Muscle layer of duodenum (tissue), 2 donors: ENCODE results near the gene GDF2.

ENCODE experiments used
- H3K27ac ChIP-seq: one replicate; pipeline ENCODE4 v1.7.0; 2013; ENCODE audit warnings: mild to moderate bottlenecking, low read length
- H3K27me3 ChIP-seq: one replicate; pipeline ENCODE4 v1.7.0; 2013; ENCODE audit warnings: low read depth, mild to moderate bottlenecking, control low read depth, low read length
- H3K36me3 ChIP-seq, 2 donors: one replicate each; pipeline ENCODE4 v1.7.0; 2013; ENCODE audit warnings: low read length in 2 of 2, control low read depth in 1 of 2, mild to moderate bottlenecking in 1 of 2; ENCODE audit not compliant: insufficient read depth in 2 of 2, control insufficient read depth in 1 of 2
- H3K4me1 ChIP-seq, 2 donors: one replicate each; pipeline ENCODE4 v1.7.0; 2013; ENCODE audit warnings: low read length in 2 of 2, mild to moderate bottlenecking in 2 of 2, control low read depth in 1 of 2, moderate library complexity in 1 of 2; ENCODE audit not compliant: insufficient read depth in 2 of 2, control insufficient read depth in 1 of 2
- H3K4me3 ChIP-seq, 2 donors: one replicate each; pipeline ENCODE4 v1.7.0; 2013; ENCODE audit warnings: low read length in 2 of 2, low read depth in 1 of 2, mild to moderate bottlenecking in 1 of 2
- H3K9me3 ChIP-seq, 2 donors: one replicate each; pipeline ENCODE4 v1.7.0; 2013; ENCODE audit warnings: low read length in 2 of 2, control low read depth in 1 of 2, mild to moderate bottlenecking in 1 of 2; ENCODE audit not compliant: control insufficient read depth in 1 of 2
- donor health status: healthy.

GDF2 gene

DNA sequence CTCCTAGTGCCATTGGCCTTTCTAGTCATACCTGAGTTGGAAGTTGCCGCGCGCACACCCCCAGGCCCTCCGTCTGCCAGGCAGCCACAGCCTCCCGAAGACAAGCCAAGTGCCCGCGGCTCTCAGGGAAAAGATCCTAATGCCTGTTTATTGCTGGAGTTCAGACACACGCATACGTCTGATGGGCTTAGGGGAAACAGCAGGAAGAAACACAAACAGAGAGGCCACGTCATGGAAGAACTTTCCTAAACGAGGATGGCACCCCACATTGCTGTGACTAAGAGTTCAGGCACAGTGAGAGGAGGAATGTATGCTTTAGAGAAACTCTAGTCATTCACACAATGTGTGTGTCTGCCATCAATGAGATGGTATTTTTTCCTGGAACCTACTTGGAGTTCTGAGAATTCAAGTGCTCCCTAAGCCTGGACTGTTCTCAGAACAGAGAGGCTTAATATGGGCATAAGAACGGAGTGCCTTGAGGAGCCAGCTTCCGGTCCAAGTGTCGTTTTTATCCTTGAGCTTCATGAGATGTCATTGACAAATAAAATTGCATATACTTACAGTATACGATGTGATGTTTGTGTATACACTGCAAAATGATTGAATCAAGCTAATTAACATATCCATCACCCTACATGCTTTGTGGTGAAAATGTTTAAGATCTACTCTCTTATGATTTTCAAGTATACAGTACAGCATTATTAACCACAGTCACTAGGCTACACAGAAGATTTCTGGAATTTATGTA is 14.3 kb downstream of the GDF2 start:
- H3K27me3 ChIP-seq: no peaks in the 10 kb centered on the region
- no peaks in the 10 kb centered on the region for H3K36me3 ChIP-seq
- H3K4me1 ChIP-seq: no peaks in the 10 kb centered on the region
- H3K27ac ChIP-seq: no peak overlapping the region
- H3K9me3 ChIP-seq: no peaks in the 10 kb centered on the region
- H3K4me3 ChIP-seq: no peak overlapping the region

- H3K9me3 ChIP-seq: no peaks in the 10 kb centered on the region
- H3K27ac ChIP-seq: no peak overlapping the region
Measured at GRCh38 chr10:47337310-47337709, 15.1 kb downstream of the GDF2 start.

DNA sequence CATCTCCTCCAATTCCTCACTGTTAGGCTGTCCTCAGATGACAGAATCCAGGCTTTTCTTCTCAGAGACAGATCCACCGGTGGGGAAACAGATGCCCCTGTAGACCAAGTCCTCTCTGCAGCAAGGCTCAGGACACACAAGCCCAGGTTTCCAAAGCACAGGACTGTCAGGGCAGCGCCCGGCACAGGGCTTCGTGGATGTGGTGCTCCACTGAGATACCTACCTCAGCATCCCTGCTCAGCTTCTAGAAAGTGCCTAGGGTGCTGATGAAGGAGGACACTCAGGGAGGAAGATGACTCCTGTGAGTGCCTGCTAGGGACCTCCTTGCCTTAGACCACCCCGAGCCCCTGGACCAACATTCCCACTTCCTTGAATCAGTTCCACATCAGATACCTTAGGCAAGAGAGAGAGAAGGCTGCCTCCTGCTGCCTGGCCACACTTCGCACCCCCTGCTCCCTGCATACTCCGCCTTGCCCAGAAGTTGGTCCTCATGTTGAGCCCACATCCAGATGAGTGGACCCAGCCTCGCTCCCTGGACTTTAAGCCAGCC is 17.0 kb downstream of the GDF2 start:
- H3K4me3 ChIP-seq: no peak overlapping the region
- H3K36me3 ChIP-seq: no peaks in the 10 kb centered on the region
- H3K9me3 ChIP-seq: no peaks in the 10 kb centered on the region
- H3K4me1 ChIP-seq: no peaks in the 10 kb centered on the region
- H3K27ac ChIP-seq: no peak overlapping the region
- H3K27me3 ChIP-seq: no peaks in the 10 kb centered on the region

More at GRCh38 chr10:47337310-47337709, 15.1 kb downstream of the GDF2 start:
- Histone ChIP-seq H3K27me3 (no peaks in the 10 kb centered on the region), H3K4me1 (no peaks in the 10 kb centered on the region), H3K4me3 (no peak overlapping the region), H3K36me3 (no peaks in the 10 kb centered on the region)

DNA sequence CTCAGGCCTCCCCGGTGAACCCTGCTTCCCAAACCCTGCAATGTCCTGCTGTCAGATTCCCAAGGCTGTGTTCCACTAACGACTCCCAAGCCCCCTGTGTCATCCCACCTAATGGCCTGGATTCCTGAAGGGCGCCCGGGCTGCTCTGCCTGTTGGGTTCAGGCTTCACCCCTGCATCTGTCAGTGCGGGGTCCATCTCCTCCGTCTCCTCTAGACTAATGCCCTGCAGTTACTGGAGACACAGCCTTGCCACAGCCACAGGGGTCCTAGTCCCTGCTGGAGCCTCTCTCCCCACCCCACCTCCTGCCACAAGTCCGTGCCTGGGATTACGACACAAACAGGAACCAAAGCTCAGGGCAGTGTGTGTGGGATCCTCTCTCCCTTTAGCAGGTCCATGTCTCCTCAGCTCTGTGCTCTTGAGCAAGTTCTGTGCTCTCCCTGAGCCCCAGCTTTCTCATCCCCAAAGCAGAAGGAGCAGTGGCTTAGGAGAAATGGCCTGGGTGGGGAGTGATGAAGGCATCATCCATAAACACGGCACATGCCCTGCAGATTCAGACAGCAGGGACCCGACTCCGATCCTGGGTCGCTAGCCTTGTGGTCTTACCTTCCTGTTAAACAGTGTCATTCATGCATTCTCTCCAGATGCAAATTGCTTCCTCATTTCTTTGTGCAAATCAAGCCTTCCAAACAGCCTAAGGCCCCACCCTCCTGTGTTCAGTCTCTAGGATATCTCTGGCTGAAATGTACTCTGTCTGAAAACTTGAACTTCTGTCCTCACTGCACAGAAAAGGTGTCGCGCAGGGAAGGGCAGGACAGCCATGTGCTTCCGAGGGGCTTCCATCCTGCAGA is 17.7 kb downstream of the GDF2 start:
- Histone ChIP-seq H3K27me3 (no peaks in the 10 kb centered on the region), H3K9me3 (no peaks in the 10 kb centered on the region), H3K4me1 (no peaks in the 10 kb centered on the region), H3K4me3 (no peak overlapping the region), H3K27ac (no peak overlapping the region), H3K36me3 (no peaks in the 10 kb centered on the region)

GRCh38 chr10:47340608-47341170 is 18.4 kb downstream of the GDF2 start:
- Histone ChIP-seq H3K27ac (no peak overlapping the region), H3K36me3 (no peaks in the 10 kb centered on the region), H3K4me1 (no peaks in the 10 kb centered on the region), H3K4me3 (no peak overlapping the region), H3K27me3 (no peaks in the 10 kb centered on the region), H3K9me3 (no peaks in the 10 kb centered on the region)

GRCh38 chr10:47344996-47345870 is 23.0 kb downstream of the GDF2 start:
- H3K36me3 ChIP-seq: no peaks in the 10 kb centered on the region
- H3K4me3 ChIP-seq: no peak overlapping the region
- H3K27ac ChIP-seq: no peak overlapping the region
- H3K4me1 ChIP-seq: no peaks in the 10 kb centered on the region
- no peaks in the 10 kb centered on the region for H3K27me3 ChIP-seq
- H3K9me3 ChIP-seq: no peaks in the 10 kb centered on the region

- Histone ChIP-seq H3K9me3 (no peaks in the 10 kb centered on the region), H3K27ac (no peak overlapping the region), H3K4me1 (no peaks in the 10 kb centered on the region)
Measured at GRCh38 chr10:47346581-47347302, 24.5 kb downstream of the GDF2 start.

DNA sequence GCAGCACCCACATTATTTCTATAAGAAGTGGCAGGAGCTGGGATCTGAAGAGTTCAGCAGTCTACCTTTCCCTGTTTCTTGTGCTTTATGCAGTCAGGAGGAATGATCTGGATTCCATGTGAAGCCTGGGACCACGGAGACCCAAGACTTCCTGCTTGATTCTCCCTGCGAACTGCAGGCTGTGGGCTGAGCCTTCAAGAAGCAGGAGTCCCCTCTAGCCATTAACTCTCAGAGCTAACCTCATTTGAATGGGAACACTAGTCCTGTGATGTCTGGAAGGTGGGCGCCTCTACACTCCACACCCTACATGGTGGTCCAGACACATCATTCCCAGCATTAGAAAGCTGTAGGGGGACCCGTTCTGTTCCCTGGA is 25.0 kb downstream of the GDF2 start:
- no peak overlapping the region for H3K27ac ChIP-seq
- no peaks in the 10 kb centered on the region for H3K27me3 ChIP-seq
- H3K4me3 ChIP-seq: no peak overlapping the region
- no peaks in the 10 kb centered on the region for H3K36me3 ChIP-seq
- H3K9me3 ChIP-seq: no peaks in the 10 kb centered on the region
- H3K4me1 ChIP-seq: no peaks in the 10 kb centered on the region

More at GRCh38 chr10:47346581-47347302, 24.5 kb downstream of the GDF2 start:
- Histone ChIP-seq H3K27me3 (no peaks in the 10 kb centered on the region), H3K4me3 (no peak overlapping the region), H3K36me3 (no peaks in the 10 kb centered on the region)

GRCh38 chr10:47348138-47348651 is 25.9 kb downstream of the GDF2 start, which contains the start of gene RBP3:
RBP3 (plus strand) TSS chr10:47348363; CDS start chr10:47348485, 122 bp downstream.
- no peak within 1 kb of the TSS for H3K4me3 ChIP-seq
- H3K27ac ChIP-seq: no peak within 1 kb of the TSS
- no peaks in the 10 kb centered on the region for H3K9me3 ChIP-seq
- no peaks in the 10 kb centered on the region for H3K36me3 ChIP-seq
- H3K4me1 ChIP-seq: no peaks in the 10 kb centered on the region
- no peaks in the 10 kb centered on the region for H3K27me3 ChIP-seq
